Stimulated activated CD8-positive, alpha-beta memory T cell treated with anti-CD3 and anti-CD28 coated beads, Interleukin-4, amount 100 ng/mL, for 24 hours (primary cell): ENCODE results near the gene KYNU.

Experiments
- DNase-seq: peaks from one replicate; pipeline ENCODE4 v3.0.0-alpha.2; 2020; ENCODE audit warnings: low read depth

KYNU gene

GRCh38 chr2:142966284-142966683 lies 88.8 kb downstream of the KYNU start:
- DNase-seq = no peak

GRCh38 chr2:142967060-142967459 lies 89.6 kb downstream of the KYNU start:
- DNase-seq = no peak

- DNase-seq = no peak
Observed at GRCh38 chr2:142973160-142973821, 95.8 kb downstream of the KYNU start.

- no peak for DNase-seq
Observed at GRCh38 chr2:142973822-142974207, 96.4 kb downstream of the KYNU start.

GRCh38 chr2:142974288-142975024 lies 97.0 kb downstream of the KYNU start:
- DNase-seq = no peak

GRCh38 chr2:142975239-142975638 lies 97.8 kb downstream of the KYNU start:
- no peak for DNase-seq

GRCh38 chr2:142980246-142981068 lies 103.0 kb downstream of the KYNU start:
- DNase-seq = no peak

GRCh38 chr2:142981069-142981378 lies 103.6 kb downstream of the KYNU start:
- DNase-seq = no peak

- no peak for DNase-seq
Observed at GRCh38 chr2:142981756-142982155, 104.3 kb downstream of the KYNU start.

- no peak for DNase-seq
Observed at GRCh38 chr2:142983174-142983573, 105.7 kb downstream of the KYNU start.

GRCh38 chr2:142984657-142985056 lies 107.2 kb downstream of the KYNU start:
- DNase-seq = no peak

GRCh38 chr2:142987044-142987443 lies 109.6 kb downstream of the KYNU start:
- no peak for DNase-seq

- DNase-seq = no peak
Observed at GRCh38 chr2:142989273-142990204, 112.1 kb downstream of the KYNU start.

GRCh38 chr2:142991295-142991694 lies 113.8 kb downstream of the KYNU start:
- DNase-seq = no peak

GRCh38 chr2:142992840-142993239 lies 115.4 kb downstream of the KYNU start:
- no peak for DNase-seq

- no peak for DNase-seq
Observed at GRCh38 chr2:142993771-142994170, 116.3 kb downstream of the KYNU start.

GRCh38 chr2:142994665-142995064 lies 117.2 kb downstream of the KYNU start:
- no peak for DNase-seq

GRCh38 chr2:142997231-142997630 lies 119.8 kb downstream of the KYNU start:
- DNase-seq = no peak

- no peak for DNase-seq
Observed at GRCh38 chr2:143000599-143000998, 123.1 kb downstream of the KYNU start.

- no peak for DNase-seq
Observed at GRCh38 chr2:143001501-143001900, 124.0 kb downstream of the KYNU start.

- DNase-seq = no peak
Observed at GRCh38 chr2:143015656-143016055, 138.2 kb downstream of the KYNU start.
